B cell (primary cell): ENCODE measurements around the gene USP28. TPM values are rescaled to one million over a fixed set of nuclear protein-coding genes. Genes with fewer than 3 reads are reported as not detected.

Experiments used
- ATAC-seq: fragments of 200-7000 bp; cut with Tn5 transposase; one replicate; pipeline ENCODE4 v1.10.0; 2021; ENCODE audit warnings: low read depth, mild to moderate bottlenecking, moderate number of reproducible peaks, moderate library complexity
- CTCF ChIA-PET: fragments of 350-600 bp; sonication (Branson Sonifier 250); formaldehyde crosslinking; loops from one replicate; lab custom pipeline; 2021; ENCODE audit warnings: antibody characterized with exemption, inconsistent platforms; lab: Charles Lee
- POLR2A ChIA-PET: fragments of 350-600 bp; sonication (Branson Sonifier 250); formaldehyde crosslinking; loops from one replicate; lab custom pipeline; 2021; ENCODE audit warnings: antibody characterized with exemption; lab: Charles Lee
- DNase-seq: peaks from one replicate; pipeline ENCODE4 v3.0.0; 2013
- H2AFZ ChIP-seq: 2 replicates; pipeline ENCODE4 v1.6.1; 2012; ENCODE audit warnings: mild to moderate bottlenecking, low read depth, low read length; ENCODE audit not compliant: insufficient read depth, poor library complexity, severe bottlenecking
- H3K27ac ChIP-seq, 2 donors: 1 replicate in 1 of 2; 2 replicates in 1 of 2; pipeline ENCODE4 v1.5.1; 2012 to 2013; ENCODE audit warnings: low read length in 2 of 2, mild to moderate bottlenecking in 2 of 2, moderate library complexity in 1 of 2
- H3K27me3 ChIP-seq, 4 experiments: fragments of 200-600 bp in 1 of 4; sonication (generic) in 1 of 4; replicated peaks in 1 of 4; 1 replicate in 2 of 4; 2 replicates in 2 of 4; pipeline versions ENCODE4 v1.6.1 to v1.7.0; 2013 to 2016; ENCODE audit warnings: low read length in 3 of 4, mild to moderate bottlenecking in 2 of 4, mixed read lengths in 1 of 4, moderate library complexity in 1 of 4; ENCODE audit not compliant: insufficient read depth in 4 of 4, control insufficient read depth in 3 of 4; ENCODE audit errors: control extremely low read depth in 1 of 4
- H3K36me3 ChIP-seq, 2 experiments: replicated peaks in 1 of 2; 1 replicate in 1 of 2; 2 replicates in 1 of 2; pipeline versions ENCODE4 v1.6.1 to v1.7.1; 2013; ENCODE audit warnings: low read length in 1 of 2; ENCODE audit not compliant: insufficient read depth in 2 of 2, control insufficient read depth in 1 of 2; ENCODE audit errors: control extremely low read depth in 1 of 2, extremely low read depth in 1 of 2
- H3K4me1 ChIP-seq, 2 donors: fragments of 200-600 bp in 1 of 2; sonication (generic) in 1 of 2; 1 replicate in 1 of 2; 2 replicates in 1 of 2; pipeline versions ENCODE4 v1.5.1 to v1.6.1; 2013 to 2017; ENCODE audit warnings: low read length in 2 of 2; ENCODE audit not compliant: control insufficient read depth in 2 of 2, insufficient read depth in 2 of 2
- H3K4me2 ChIP-seq: replicated peaks from 2 replicates; pipeline ENCODE3; 2012; ENCODE audit warnings: mild to moderate bottlenecking, low read depth, low read length; ENCODE audit not compliant: poor library complexity, severe bottlenecking
- H3K4me3 ChIP-seq, 5 experiments: fragments of 200-600 bp in 1 of 5; sonication (generic) in 1 of 5; 1 replicate in 3 of 5; 2 replicates in 2 of 5; pipeline versions ENCODE4 v1.5.1 to v1.7.0; 2011 to 2016; ENCODE audit warnings: low read length in 4 of 5, mild to moderate bottlenecking in 4 of 5, low read depth in 2 of 5, control low read depth in 1 of 5, moderate library complexity in 1 of 5; ENCODE audit not compliant: insufficient read depth in 1 of 5; ENCODE audit errors: control extremely low read depth in 1 of 5, extremely low read depth in 1 of 5
- H3K79me2 ChIP-seq: fragments of 200-600 bp; sonication (generic); one replicate; pipeline ENCODE4 v1.6.0; 2016; ENCODE audit warnings: low read length; ENCODE audit not compliant: control insufficient read depth, insufficient read depth
- H3K9ac ChIP-seq: fragments of 200-600 bp; sonication (generic); 2 replicates; pipeline ENCODE4 v1.6.1; 2017; ENCODE audit warnings: mild to moderate bottlenecking, low read length, moderate library complexity
- H3K9me3 ChIP-seq, 3 donors: one replicate each; pipeline versions ENCODE4 v1.6.1 to v1.7.1; 2013; ENCODE audit warnings: low read length in 2 of 3; ENCODE audit not compliant: control insufficient read depth in 2 of 3, insufficient read depth in 1 of 3; ENCODE audit errors: control extremely low read depth in 1 of 3
- H4K20me1 ChIP-seq: 2 replicates; pipeline ENCODE4 v1.6.0; 2012; ENCODE audit warnings: mild to moderate bottlenecking, low read length; ENCODE audit not compliant: insufficient read depth, control insufficient read depth, poor library complexity, severe bottlenecking
- H3K27ac Mint-ChIP-seq: one replicate; pipeline ENCODE4 v1.8.0; 2021; ENCODE audit warnings: mixed read lengths
- H3K27me3 Mint-ChIP-seq: one replicate; pipeline ENCODE4 v1.8.0; 2021; ENCODE audit warnings: mixed read lengths
- H3K4me1 Mint-ChIP-seq: one replicate; pipeline ENCODE4 v1.8.0; 2021; ENCODE audit warnings: mixed read lengths
- H3K4me3 Mint-ChIP-seq: one replicate; pipeline ENCODE4 v1.8.0; 2021; ENCODE audit warnings: mixed read lengths
- H3K9me3 Mint-ChIP-seq: one replicate; pipeline ENCODE4 v1.8.0; 2022; ENCODE audit warnings: mixed read lengths; ENCODE audit not compliant: insufficient read depth
- CTCF ChIP-seq: fragments of 200-600 bp; IDR thresholded peaks from one replicate; pipeline ENCODE4 v1.8.0; 2022; ENCODE audit warnings: antibody characterized with exemption, mild to moderate bottlenecking
- EZH2 ChIP-seq: IDR thresholded peaks from 2 replicates; pipeline ENCODE4 v1.6.1; 2012; ENCODE audit warnings: borderline replicate concordance, low read depth, mild to moderate bottlenecking, moderate library complexity, low read length; ENCODE audit not compliant: insufficient read depth, poor library complexity, severe bottlenecking
- WGBS: methylation state at CpG from one replicate; pipeline ENCODE4 v1.1.5; 2013; ENCODE audit warnings: missing lambda C conversion rate; ENCODE audit not compliant: insufficient coverage; 5-methylcytosine and 5-hydroxymethylcytosine counted together
- intact Hi-C: fragments of 100-400 bp; cut with micrococcal nuclease; formaldehyde crosslinking; loops from one replicate; pipeline ENCODE4 v1.10.0; 2022
- polyA plus RNA-seq: library from polyadenylated mRNA; depleted of rRNA; stranded (reverse); fragments of >200 nt; gene quantifications from 2 replicates; pipeline ENCODE4 v1.2.3, GENCODE V29; 2012
- total RNA-seq, 2 donors: library from RNA; stranded (reverse); fragments of 120-200 nt in 1 of 2; gene quantifications; 1 replicate in 1 of 2; 2 replicates in 1 of 2; pipeline versions ENCODE4 v1.2.3 to v1.2.4, GENCODE V29; 2013 to 2022

USP28 gene
- total and polyA plus RNA-seq, 2 donors (not counting 1 experiment from before 2014, with no cell fraction given), result 78.0 to 104 TPM

DNA sequence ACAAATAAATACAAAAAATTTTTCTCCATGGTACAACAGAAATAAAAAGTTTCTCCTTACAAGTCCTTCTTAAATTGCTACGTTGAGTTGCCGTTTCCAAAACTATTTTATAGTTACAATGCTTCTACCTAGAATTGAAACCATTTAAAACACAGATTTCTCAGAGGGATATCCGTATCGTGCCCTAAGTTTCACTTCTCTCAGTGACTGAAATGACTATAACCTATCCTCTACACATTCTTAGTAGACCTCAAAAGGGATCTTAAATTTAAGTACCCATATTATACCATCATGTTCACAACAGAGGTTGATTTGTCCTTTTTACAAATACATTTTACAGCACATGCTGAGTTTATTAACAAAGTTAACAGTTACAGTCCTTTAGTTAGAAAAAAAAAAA is 44.1 kb downstream of the USP28 start:
- no peaks in the 10 kb centered on the region for H3K9me3 ChIP-seq
- no peaks in the 10 kb centered on the region for H3K27me3 Mint-ChIP-seq
- no peak for TF ChIP-seq EZH2
- peak overlapping the region; percentile 45 for H3K4me2 ChIP-seq
- peak overlapping the region; percentile 36 to 65 for H3K27ac ChIP-seq
- peak overlapping the region; percentile 78 for H3K4me3 Mint-ChIP-seq
- no peaks in the 10 kb centered on the region for H3K9me3 Mint-ChIP-seq
- H4K20me1 ChIP-seq, result no peaks in the 10 kb centered on the region
- ATAC-seq, result peak; percentile 86
- peak overlapping the region; percentile 86 for H3K27ac Mint-ChIP-seq
- 0% methylated on average over 4 of the region's 4 CpGs for WGBS
- H3K4me1 ChIP-seq, result peaks cover 15 to 19% of the 10 kb centered on the region in 2 donors
- H3K9ac ChIP-seq, result peak overlapping the region; percentile 4
- DNase-seq, result peak; percentile 52
- peak overlapping the region in 2 of 5 experiments; percentile 12 to 18 for H3K4me3 ChIP-seq
- intact Hi-C loops, result no loop called here
- peaks cover 24% of the 10 kb centered on the region for H3K4me1 Mint-ChIP-seq
- no peaks in the 10 kb centered on the region for H3K27me3 ChIP-seq
- H2AFZ ChIP-seq, result peak overlapping the region; percentile 11
- peaks cover 22 to 51% of the 10 kb centered on the region in 2 experiments for H3K36me3 ChIP-seq
- ChIA-PET POLR2A (interaction anchor here (0.6 kb wide), 1 partner anchor 70 kb away, joined by 5 read pairs; no protein-coding TSS in a partner anchor), CTCF (interaction anchor here (0.8 to 3.2 kb wide), 7 partner anchors 9 to 430 kb away, joined by 3 to 15 read pairs (median 5); partner anchors contain the start of gene USP28)
- peaks cover 8% of the 10 kb centered on the region for H3K79me2 ChIP-seq

DNA sequence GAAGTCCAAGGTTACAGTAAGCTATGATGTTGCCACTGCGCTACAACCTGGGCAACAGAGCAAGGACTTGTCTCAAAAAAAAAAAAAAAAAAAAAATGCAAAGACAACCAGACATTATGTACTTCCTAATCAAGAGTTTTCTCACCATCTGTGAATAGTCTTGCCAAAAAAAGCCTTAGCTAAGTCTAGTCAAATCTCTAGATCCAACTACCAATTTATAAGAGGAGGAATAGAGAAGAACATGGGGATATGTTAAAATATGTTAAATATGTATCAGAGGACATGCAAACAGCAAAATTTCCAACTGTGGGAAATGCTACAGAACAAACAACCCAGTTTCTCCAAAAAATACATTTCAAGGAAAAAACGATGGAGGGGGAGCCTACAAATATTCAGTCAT is 45.6 kb downstream of the USP28 start:
- Histone ChIP-seq H3K9me3 (peaks cover 0 to 1% (median 0%) of the 10 kb centered on the region in 3 donors), H3K4me3 (no peak overlapping the region), H3K79me2 (peaks cover 3% of the 10 kb centered on the region), H3K36me3 (peaks cover 20 to 55% of the 10 kb centered on the region in 2 experiments), H4K20me1 (no peaks in the 10 kb centered on the region), H3K27ac (no peak overlapping the region), H3K9ac (no peak overlapping the region), H3K4me1 (peaks cover 15 to 19% of the 10 kb centered on the region in 2 donors), H3K4me2 (no peak overlapping the region), H3K27me3 (no peaks in the 10 kb centered on the region), H2AFZ (no peak overlapping the region)
- DNase-seq (no peak), ATAC-seq (no peak)
- Mint-ChIP-seq H3K27me3 (no peaks in the 10 kb centered on the region), H3K4me3 (no peak overlapping the region), H3K9me3 (no peaks in the 10 kb centered on the region), H3K27ac (no peak overlapping the region), H3K4me1 (peaks cover 22% of the 10 kb centered on the region)
- intact Hi-C loops, result loop anchor here (10.0 kb wide), 1 partner anchor 45 kb away; the partner anchor contains the start of gene USP28
- ChIA-PET CTCF (interaction anchor here (0.6 to 3.2 kb wide), 4 partner anchors 10 to 431 kb away, joined by 3 to 15 read pairs (median 9); no protein-coding TSS in a partner anchor), POLR2A (interaction anchor here (0.6 kb wide), 1 partner anchor 60 kb away, joined by 8 read pairs; no protein-coding TSS in a partner anchor)
- TF ChIP-seq EZH2, result no peak
- TF ChIP-seq CTCF, result no peak
- WGBS, result no CpG with 5 or more reads among the region's 2 CpGs
